PC-9 (cell line): ENCODE data around the gene LYPLA2.

Experiments
- CTCF ChIP-seq: fragments of 200-600 bp; sonication (generic); conservative IDR thresholded peaks from 2 replicates; pipeline ENCODE4 v1.6.1; 2017; ENCODE audit warnings: mixed run types, antibody characterized with exemption, mild to moderate bottlenecking, moderate library complexity
- EZH2 ChIP-seq: fragments of 200-600 bp; sonication (generic); IDR thresholded peaks from 2 replicates; pipeline ENCODE4 v1.8.0; 2017; ENCODE audit warnings: antibody characterized with exemption, low read depth

GRCh38 chr1:23825076-23825761, 34.3 kb downstream of the LYPLA2 start, which contains the start of gene HMGCL:
- TF ChIP-seq CTCF (no peak), EZH2 (no peak)
